ENCODE results near the gene ZNF185.

- no peak for TF ChIP-seq EZH2 (IDR thresholded peaks at IDR 0.05)
- TF ChIP-seq POLR2AphosphoS5 (IDR thresholded peaks at IDR 0.05; ENCODE audit: borderline replicate concordance, low read depth, low read length): no peak
- TF ChIP-seq FOXP2 (optimal IDR thresholded peaks at IDR 0.05; ENCODE audit: control extremely low read depth, extremely low read length, insufficient read depth): no peak
Measured at GRCh38 chrX:152913910-152914309, 16.0 kb downstream of the ZNF185 start.

Data from SK-N-MC (cell line).